Measurements from ENCODE around the gene C19orf67.
A peak's percentile ranks its signal among the peaks of the same experiment; 100 is the strongest.

Gene C19orf67

DNA sequence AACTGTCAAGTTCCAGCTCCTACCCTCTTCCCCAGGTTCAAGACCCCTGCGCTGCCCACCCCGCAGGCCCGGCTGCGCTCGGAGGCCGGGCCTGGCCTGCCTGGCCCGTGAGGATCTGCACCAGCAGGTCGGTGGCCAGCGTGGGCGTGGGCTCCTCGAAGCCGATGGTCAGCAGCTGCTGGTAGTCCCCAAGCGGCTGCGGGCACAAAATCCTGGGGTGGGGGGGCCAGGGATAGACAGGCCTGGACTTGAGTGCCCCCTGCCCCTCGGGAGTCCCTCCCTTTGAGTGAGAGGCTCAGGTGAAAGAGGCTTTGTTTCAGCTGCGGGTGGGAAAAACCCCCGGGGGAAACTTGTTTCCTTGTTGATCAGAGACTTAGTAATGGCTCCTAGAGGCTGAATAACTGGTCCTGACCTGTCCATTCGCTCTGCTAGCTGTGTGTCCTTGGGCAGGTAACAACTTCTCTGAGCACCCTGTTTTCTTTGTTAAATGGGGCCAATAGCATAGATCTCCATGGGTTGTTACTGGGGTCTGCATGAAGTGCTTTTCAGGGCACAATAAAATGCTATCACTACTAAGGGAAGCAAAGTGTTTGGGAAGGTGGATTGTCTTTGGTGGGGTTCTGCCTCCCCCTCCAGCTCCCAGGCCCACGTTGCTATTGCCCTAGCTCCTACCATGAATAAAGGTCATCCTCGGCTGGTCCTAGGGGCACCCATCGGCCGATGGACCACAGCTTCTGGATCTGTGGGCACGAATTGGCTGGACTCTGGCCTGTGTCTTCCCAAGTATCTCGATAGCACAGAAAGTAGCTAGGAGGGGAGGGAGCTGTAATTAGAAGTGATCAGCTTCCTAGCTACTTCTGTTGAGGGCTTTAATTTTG is 3.5 kb downstream of the C19orf67 start:
- no peak for FAIRE-seq

DNA sequence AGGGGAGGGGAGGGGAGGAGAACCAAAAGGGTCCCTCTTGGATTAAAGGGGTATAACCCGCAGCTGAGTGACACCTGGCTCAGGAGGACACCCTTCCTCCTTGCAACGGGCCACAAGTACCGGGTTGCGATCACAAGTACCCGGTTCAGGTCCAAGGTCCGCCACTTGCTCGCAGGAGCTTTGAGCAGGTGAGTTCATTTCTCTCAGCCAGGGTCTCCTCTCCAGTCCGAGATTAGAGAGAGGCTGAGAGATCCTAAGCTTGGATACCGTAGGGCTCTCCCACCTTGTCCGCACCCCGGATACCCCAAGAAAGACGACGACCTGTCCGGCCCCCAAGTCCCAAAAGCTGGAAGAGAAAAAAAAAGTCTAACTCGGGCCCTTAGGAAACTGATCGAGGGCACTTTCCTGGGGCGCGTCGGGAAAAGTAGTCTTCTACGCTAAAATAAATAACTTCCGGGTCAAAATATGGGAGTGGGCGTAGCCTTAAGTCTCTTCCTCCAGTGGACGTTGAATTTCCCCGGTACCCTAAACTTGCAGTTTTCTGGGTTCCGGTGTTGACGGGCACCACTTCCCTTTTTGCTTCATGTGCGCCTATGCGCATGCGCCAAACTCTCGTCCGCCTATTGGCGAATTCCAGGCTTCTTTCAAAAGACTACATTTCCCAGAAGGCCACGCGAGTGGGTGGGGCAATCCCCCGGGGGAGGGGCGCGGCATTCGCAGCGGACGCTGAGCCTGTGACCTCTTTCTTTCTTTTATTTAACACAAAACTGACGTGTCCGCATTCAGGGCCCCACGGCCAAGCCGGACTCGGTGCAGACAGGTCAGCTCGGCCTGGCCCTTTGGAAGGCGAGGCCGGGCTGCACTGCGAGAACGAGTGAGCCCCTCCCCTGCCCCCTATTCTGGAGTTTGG is 4.4 kb downstream of the C19orf67 start:
- FAIRE-seq = peak; percentile 99

DNA sequence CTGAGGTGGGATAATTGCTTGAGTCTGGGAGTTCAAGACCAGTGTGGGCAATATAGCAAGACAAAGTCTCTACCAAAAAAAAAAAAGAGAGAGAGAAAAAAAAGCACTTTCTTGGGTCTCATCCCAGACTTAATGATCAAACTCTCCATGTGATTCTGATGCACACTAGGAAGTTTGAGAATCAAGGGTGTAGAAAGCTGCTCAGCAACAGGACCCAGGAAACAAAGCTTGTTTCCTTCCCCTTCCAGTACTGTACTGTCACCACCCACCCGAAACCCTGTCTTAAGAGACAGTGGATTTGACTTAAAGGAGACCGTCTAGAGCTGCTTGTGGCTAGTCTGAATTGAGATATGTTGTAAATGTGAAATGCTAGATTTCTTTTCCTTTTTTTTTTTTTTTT is 7.2 kb downstream of the C19orf67 start:
- no peak for FAIRE-seq

DNA sequence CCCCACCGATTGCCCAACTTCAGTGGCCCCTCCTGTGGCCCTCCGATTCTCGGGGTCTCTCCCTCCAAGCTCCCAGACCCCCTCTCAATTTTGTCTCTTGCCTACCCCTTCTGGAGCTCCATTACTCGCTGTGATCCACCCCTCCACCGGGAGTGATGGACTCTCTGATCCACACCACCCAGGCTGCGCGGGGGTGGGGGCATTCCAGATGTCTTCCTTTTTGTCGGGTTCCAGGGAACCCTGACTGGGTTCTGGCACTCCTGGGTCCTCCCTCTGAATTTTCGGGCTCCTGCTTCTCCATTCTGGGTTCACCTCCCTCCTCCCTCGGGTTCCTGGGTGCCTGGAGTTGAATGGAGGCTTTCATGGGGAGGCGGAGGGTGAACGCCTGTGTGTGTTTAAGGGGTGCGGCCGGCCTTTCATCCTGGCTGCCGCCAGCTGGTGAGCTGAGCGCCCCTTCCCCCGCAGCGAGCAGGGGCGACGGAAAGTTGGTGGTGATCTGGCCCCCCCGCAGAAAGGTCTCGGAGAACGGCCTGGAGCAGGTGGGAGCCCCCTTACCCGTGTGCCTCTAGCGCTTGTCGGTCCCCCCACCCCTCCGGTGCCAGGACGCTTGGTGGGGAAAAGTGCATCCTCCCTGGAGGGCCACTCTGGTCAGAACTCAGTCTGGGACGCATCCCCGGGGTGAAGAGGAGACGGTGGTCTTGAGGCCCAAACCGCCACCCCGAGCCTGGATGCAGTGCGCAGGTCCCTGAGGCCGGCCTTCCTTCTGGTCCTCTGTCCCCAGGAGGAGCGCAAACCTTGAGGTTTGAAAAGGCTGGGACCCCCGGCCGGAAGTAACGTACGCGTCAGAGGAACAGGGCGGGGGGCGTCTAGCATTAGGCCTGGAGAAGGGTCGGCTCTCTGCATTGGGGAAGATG is 11.4 kb downstream of the C19orf67 start:
- no peak for FAIRE-seq

DNA sequence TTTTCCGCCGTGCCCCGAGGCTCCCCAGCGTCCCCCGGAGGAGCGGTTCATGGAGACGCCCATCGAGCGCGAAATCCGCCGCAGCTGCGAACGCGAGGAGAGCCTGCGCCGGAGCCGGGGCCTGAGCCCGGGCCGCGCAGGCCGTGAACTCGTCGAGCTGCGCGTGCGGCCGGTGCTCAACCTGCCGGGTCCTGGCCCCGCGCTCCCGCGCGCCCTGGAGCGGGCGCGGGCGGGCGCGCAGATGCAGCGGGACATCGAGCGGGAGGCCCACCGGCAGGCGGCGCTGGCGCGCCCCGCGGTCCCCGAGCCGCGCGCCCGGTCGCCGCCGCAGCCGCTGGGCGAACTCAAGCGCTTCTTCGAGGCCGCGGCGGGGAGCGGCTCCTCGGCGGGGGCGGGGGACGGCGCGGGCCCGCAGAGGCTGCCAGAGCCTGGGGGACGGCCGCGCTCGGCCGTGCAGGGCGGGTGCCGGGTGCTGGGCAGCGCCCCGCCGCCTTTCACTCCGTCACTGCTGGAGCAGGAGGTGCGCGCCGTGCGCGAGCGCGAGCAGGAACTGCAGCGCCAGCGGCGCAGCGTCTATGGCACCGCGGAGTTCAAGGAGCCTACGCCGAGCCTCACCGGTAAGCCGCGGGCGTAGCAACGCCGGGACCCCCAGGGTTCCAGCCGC is 12.2 kb downstream of the C19orf67 start:
- FAIRE-seq = no peak

DNA sequence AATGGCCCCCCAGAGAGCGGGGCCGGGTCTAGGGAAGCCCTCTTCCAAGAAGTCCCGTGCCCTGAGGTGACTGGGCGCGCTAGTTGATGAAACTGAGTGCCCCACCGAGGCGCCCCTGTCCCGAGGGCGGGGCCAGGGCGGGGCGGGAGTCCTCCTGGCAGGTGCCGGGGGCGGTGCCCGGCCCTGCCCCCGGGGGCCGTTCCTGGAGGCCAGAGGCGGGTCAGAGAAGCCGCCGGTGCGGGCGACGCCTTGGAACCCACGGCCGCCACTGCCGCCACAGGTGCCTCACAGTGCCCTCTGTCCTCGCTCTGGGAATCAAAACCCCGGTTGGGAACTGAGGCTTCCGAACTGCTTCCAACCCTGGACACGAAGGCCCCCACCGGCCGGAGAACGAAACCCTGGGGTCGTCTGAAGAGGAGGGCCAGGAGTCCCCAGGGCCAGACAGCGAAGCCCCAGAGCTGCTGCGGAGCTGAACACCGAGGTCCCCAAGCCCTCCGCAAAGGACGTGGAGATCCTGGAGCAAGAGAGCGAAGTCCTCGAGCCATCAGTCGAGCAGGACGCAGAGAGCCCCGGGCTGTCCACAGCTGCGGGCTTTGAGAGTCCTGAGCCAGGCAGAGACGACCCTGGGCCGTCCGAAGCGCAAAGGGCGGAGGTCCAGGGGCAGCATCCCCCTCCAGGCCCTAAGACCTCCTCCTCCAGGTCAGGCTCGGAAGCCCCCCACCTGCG is 12.9 kb downstream of the C19orf67 start, which contains the start of gene MISP3:
Gene MISP3 (plus strand): TSS at position 252 of the 726 bp plus-strand sequence. CDS start 524 bp downstream, outside the sequence.
- no peak for FAIRE-seq

DNA sequence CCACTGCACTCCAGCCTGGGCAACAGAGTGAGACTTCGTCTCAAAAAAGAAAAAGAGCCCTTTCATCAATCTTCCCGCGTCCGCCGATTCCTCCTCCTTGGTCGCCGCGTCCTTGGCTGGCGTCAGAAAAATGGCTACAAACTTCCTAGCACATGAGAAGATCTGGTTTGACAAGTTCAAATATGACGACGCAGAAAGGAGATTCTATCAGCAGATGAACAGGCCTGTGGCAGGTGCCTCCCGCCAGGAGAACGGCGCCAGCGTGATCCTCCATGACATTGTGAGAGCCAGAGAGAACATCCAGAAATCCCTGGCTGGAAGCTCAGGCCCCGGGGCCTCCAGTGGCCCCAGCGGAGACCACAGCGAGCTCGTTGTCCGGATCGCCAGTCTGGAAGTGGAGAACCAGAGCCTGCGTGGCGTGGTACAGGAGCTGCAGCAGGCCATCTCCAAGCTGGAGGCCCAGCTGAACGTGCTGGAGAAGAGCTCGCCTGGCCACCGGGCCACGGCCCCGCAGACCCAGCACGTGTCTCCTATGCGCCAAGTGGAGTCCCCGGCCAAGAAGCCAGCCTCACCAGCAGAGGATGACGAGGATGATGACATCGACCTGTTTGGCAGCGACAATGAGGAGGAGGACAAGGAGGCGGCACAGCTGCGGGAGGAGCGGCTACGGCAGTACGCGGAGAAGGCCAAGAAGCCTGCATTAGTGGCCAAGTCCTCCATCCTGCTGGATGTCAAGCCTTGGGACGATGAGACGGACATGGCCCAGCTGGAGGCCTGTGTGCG is 15.1 kb downstream of the C19orf67 start:
- no peak for FAIRE-seq

DNA sequence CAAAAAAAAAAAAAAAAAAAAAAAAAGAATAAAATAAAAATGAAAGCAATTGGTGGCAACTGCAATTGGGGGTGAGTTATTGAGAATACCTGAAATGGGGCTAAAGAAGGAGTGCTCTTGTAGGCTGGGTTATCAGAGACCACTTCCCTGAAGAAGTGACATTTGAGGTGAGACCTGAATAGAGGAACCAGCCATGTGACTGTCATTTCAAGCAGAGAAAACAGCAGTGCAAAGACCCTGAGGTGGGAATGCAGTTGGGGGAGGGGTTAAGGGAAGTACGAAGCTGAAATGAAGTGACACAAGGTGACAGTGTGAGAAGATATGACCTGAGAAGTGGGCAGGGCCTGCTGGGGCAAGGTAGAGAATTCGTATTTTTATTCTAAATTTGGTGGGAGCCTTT is 19.4 kb downstream of the C19orf67 start:
- no peak for FAIRE-seq

DNA sequence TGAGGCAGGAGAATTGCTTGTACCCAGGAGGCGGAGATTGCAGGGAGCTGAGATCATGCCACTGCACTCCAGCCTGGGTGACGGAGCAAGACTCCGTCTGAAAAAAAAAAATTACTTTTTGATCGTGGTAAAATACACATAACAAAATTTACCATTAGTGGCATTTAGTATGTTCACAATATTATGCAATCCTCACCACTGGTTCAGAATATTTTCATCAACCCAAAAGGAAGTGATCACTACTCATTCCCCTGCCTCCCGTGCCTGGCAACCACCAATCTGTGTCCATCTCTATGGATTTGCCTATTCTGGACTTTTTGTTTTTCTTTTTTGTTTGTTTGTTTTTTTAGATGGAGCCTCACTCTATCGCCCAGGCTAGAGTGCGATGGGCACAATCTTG is 22.5 kb downstream of the C19orf67 start:
- no peak for FAIRE-seq

DNA sequence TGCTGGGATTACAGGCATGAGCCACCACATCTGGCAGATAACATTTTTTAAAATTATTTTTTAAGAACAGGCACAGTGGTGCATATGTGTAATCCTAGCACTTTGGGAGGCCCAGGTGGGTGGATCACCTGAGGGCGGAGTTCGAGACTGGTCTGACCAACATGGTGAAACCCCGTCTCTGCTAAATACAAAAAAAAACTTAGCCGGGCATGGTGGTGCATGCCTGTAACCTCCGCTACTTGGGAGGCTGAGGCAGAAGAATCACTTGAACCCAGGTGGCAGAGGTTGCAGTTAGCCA is 23.1 kb downstream of the C19orf67 start:
- no peak for FAIRE-seq

DNA sequence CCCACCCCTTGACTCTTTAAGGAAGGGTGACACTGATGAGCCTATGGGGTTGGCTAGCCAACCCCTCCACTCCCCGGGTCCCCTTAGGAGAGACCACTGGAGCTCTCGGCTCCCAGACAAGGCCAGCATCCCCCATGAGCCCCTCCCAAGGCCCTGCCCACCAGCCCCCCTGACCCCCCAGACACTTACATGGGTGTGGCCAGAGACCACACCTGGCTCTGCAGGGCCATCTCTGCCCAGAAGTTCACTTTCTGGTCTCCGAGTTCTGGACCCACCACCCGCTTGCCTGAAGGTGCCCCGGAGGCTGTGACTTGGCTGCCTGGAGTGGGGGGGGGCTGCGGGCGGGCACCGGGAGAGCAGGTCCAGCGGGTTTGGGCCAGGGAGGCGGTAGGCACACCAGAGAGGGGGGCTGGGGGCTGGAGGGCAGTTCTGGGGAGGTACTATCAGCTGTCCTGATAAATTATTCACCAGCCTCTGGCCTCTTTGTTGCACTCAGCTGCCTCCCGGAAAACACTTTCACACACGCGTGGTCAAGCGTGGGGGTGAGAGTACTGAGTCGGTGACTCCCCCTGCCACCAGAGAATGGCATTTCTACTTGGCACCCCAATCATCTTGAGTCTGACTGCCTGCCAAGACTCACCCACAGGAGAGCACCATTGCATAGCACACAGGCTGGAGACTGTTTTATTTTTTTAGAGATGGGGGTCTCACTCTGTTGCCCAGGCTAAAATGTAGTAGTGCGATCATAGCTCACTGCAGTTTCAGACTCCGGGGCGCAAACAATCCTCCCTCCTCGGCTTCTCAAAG is 23.6 kb downstream of the C19orf67 start, which contains the start of gene PALM3:
Gene PALM3 (minus strand): TSS at position 326 of the 807 bp plus-strand sequence. CDS start 96 bp downstream, at position 230.
- no peak for FAIRE-seq

DNA sequence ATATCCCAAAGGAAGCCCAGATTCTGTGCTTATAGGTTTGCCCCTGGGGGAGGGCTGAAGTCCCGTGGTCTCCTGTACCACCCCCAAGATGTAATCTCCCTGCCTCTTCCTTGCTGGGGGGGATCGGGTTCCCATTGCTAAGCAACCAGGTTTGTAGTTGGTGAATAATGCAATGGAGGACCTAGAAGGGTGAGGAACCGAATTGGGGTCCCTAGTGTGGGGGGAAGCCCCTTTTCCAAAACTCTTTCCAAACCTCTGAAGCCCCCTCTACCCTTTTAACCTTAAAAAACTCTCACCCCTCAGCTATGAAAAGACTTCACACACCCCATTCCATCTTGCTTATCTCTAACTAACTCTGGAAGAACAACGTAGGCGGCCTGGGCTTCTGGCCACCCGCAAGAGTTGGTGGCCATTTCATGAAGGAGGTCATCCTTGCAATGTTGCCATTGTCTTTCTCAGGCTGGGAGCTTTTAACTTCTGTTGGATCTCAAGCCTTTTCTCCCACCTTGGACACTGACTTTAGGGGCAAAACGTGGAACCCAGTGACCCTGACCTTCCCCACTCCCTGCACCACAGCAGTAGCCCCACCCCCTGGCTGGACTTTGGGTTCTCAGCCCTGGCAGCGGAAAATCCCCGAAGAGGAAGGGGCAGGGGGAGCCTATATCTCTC is 24.4 kb downstream of the C19orf67 start:
- FAIRE-seq = no peak

DNA sequence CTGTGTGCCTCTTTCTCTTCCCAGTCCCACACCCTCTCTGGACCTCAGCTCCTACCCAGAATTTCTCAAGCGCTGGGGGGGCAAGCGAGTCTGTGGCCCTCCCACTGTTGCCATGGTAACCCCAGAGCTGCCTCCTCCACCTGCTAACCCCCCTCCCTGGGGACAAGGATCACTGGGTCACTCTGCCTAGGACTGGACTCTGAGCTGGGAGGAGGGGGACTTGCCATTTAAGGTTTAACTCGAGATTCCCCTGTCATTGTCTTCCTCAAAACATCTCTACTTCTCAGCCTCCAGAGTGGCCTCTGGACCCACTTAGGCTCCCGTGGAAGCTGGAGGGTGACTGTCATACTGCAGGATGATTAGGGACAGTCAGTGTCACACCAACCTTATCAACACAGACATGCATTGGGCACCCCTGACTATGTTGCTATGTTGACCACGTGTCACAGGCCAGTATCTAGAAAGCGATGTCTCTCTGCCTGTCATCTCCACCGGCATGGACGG is 25.9 kb downstream of the C19orf67 start:
- FAIRE-seq = no peak

DNA sequence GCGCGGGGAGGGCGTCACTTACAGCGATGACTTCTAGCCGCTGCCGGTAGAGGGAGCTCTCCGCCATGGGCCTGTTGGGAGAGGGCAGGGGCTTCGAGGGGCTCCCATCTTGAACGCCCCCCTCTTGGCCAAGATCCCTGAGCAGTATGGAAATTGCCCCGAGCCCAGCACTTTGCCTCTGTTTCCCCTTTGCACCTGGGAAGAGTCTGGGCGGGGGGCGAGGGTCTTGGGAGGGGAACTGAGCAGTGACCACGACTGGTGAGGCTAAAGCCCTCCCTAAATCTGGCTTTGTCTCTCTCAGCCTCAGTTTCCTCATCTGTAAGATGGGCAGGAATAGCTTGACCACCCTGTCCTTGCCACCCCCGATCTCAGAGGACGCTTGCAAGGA is 26.5 kb downstream of the C19orf67 start:
- no peak for FAIRE-seq

DNA sequence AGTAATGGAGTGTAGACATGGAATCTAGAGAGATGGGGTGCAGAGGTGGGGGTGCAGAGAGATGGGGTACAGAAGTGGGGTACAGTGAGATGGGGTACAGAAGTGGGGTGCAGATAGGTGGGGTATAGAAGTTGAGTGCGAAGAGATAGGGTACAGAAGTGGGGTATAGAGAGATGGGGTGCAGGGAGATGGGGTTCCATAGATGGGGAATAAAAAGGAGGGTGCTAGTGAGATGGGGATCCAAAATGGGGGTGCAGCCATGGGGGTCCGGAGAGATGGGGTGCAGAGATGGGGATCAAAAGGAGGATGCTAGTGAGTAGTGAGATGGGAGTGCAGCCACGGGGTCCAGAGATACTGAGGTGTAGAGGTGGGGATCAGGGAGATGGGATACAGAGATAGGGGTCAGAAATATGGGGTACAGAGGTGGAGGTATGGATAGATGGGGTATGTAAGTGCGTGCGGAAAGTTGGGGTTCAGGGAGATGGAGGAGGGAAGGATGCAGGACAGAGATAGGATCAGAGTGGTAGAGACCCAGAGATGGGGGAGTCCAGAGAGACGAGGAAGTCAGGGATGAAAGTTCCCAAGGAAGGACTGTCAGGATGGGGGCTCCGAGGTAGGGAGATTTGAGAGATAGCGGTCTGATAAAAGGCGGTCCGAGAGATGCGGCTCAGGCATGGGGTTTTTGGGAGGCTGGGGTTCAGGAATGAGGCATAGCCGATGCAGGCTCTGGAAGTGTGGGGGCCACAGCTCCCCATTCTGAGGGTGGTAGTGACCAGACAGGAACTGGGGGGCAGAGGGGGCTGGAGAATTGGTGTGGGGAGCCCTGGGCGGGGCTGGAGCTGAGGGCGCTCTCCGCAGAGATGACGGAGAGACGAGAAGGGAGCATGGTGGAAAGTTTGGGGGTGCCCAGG is 27.1 kb downstream of the C19orf67 start:
- no peak for FAIRE-seq

DNA sequence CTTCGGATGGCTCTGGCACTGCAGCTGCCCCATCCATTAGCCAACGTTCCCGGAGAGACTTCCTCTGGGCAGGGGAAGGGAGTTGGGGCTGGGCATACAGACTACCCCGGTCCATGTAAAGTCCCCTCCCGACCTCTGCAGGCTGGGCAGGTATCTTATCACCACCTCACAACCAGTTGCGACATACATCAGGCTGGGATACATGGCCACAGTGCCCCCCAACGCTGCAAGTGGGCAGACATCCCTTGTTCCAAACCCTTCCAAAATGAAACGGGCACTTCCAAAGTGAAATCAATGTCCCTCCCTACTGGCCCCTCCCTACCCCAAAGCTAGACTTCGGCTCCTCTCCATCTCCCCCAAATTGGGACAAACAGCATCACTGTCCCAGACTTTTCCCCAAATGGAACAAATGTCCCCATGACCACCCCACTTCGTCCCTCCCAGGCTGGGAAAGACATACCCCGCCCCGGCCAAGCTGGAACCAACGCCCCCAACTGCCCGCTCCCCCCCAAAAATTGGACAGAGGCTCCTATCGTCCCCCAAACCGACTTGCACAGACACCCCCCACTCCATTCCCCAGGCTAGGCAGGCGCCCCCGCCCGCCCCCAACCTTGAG is 28.7 kb downstream of the C19orf67 start:
- FAIRE-seq = no peak

DNA sequence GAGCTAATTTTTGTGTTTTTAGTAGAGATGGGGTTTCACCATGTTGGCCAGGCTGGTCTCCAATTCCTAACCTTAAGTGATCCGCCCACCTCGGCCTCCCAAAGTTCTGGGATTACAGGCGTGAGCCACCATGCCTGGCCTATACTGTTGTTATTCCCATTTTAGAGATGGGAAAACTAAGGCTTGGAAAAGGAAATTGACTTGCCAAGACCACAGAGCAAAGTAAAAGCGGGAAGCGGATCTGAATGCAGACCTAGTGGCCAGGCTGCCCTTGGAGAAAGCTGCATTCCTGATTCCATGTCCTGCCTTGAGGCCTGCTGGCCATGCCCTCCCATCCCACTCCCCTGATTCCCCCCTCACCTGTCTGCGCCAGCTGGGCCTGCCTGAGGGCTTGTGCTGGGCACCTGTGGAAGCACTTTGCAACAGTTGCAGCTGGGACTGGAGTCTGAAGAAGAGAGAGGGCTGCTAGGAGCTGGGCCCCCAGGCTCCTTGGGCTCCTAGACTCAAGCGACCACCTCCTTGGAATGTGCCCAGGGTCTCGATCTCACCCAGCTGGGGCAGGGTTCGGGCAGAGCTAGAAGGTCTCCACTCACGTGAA is 29.4 kb downstream of the C19orf67 start:
- no peak for FAIRE-seq

Measured in TTC549 (cell line).